NCI-H187 treated with DMSO at 0.1 percent for 48 hours (cell line): ENCODE data around the gene PPIL1.

ENCODE experiments used
- DNase-seq: peaks from one replicate; lab custom pipeline; 2025; lab: John Stamatoyannopoulos, UW

PPIL1 gene

GRCh38 chr6:36888654-36889481 lies 14.3 kb upstream of the PPIL1 start:
- DNase-seq, result no peak

DNA sequence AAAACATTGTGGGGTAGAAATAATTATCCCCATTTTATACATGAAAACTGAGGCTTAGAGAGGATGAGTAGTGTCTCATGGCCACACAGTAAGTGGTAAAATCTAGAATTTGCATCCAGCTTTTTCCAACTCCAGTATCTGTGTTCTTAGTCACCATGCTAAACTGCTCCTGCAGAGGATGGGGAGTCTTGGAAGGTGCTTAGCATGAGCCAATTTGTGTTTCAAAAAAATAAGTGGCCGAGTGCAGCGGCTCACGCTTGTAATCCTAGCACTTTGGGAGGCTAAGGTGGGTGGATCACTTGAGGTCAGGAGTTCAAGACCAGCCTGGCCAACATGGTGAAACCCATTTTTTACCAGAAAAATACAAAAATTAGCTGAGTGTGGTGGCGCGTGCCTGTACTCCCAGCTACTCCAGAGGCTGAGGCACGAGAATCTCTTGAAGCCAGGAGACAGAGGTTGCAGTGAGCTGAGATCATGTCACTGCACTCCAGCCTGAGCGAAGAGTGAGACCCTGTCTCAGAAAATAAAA lies 13.6 kb upstream of the PPIL1 start:
- DNase-seq, result no peak

DNA sequence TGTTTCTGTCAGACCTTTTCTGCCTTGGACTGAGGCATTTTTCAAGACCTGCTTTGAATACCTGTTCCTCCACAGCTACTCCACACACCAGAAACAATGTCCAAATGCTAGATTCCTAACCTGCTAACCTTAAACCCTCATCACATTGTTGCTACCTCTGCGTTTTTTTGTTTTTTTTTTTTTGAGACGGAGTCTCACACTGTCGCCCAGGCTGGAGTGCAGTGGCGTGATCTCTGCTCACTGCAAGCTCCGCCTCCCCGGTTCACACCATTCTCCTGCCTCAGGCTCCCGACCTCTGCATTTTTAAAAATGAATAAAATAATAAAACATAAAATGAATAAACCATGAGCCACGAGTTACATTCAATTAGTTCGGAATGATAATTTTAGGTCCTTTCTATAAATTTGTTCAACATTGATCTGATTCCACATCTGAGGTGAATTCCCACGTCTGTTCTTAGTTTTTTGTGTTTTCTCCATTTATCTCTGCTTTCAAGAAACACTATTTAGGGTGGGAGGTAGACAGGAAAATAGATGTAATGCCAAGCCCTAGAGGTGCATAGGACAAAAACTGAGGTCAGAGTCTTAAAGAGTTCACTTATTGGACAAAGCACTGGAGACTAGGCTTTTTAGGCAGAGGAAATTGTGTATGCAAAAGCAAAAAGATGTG lies 12.5 kb upstream of the PPIL1 start:
- DNase-seq, result no peak

DNA sequence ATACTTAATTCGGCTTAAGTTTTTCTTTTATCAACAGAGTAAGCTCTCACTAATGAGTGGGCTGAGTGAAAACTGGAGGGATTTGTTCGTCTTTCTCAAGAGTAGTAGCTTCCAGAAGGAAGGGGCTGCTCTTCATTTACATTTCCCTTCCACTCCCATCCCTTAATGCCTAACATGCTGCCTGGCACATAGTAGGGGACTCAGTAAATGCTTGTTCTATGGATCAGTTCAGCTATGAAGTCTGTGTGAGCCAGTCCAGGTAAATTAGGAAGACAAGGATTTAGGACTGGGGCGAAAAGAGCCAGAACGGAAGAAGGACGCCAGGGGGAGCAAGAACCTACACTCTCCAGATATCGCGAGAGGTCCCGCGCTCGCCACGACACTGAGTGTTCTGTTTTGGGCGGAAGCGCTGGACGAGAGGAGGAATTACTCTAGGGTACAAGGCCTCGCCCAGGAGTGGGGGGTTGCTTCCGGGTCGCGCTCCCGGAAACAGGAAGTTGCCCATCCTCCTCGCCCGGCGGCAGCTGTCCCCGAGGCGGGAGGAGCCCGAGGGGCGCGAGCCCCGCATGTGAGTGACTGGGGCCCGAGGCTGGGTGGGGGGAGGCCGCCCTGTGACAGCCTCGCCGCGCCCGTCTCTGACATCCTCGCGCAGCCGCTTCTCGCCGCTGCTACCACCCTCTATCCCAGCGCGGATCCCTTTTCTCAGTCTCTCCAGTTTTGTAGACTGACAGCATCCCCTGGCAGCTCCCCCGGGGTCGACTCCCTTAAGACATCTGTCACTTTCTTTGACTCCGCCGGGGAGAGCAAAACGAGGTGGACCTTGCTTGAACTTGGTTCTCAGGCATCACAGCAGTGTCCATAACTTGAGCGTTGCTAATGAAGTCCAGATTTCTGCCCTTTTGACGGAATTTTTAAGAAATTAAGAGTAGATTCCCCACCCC lies 11.1 kb upstream of the PPIL1 start, which contains the start of gene C6orf89:
Gene C6orf89 (plus strand): TSS at position 492 of the 941 bp plus-strand sequence. CDS start 13,493 bp downstream, outside the sequence.
- DNase-seq, result peak; percentile 94

- DNase-seq, result no peak
Observed at GRCh38 chr6:36884610-36885009, 10.0 kb upstream of the PPIL1 start.

DNA sequence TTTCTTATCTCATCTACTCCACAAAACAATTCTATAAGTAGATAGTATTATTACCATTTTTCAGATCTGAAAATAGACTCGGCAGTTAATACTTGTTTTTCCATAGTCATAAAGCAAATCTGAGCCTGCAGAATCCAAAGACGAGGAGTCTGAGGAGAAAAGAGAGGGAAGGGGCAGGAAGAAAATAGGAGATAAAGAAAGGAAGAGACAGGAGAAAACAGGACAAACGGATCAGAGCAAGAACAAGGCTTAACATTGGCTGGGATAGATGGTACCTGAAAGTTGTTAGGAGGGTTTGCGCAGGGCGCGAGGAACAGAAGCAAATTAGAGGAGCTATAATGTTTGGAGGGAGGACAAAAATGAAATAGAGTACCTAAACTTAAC lies 639 bp upstream of the PPIL1 start:
- no peak for DNase-seq

- no peak for DNase-seq
Observed at GRCh38 chr6:36873612-36874442, 776 bp downstream of the PPIL1 start.

DNA sequence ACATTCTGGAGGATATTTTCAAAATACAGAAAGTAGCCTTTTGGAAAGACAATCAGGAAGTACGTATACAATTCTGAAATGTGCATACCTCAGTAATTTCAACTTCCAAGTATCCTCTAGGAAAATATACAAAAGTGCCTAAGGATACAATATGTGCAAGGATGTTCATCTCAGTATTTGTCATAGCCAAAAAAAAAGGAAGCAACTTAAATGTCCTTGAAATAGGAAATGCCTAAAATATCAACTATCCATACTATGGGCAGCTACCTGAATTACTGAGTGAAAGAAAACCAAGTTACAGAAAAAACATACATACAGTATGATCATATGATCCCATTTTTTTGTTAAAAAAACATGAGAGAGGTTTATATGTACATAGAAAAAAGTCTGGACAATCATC lies 1.5 kb downstream of the PPIL1 start:
- no peak for DNase-seq

DNA sequence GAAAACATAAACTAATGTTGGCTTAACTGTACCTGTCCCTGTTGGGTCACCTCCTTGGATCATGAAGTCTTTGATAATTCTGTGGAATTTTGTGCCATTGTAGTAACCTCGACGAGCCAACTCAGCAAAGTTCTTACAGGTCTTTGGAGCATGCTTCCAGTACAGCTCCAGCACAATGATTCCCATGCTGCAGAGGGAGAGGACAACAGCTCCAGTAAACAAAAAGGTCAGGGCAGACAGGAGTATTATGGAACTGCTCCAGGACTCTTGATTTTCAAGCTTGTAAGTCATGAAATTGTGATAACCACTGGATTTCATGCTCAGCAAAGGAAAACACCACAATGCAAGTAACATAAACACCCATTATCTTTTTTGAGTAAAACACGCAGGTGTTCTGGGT lies 2.9 kb downstream of the PPIL1 start:
- DNase-seq, result no peak

GRCh38 chr6:36867471-36868224 lies 7.0 kb downstream of the PPIL1 start:
- peak; percentile 55 for DNase-seq

- no peak for DNase-seq
Observed at GRCh38 chr6:36865835-36866234, 8.8 kb downstream of the PPIL1 start.

DNA sequence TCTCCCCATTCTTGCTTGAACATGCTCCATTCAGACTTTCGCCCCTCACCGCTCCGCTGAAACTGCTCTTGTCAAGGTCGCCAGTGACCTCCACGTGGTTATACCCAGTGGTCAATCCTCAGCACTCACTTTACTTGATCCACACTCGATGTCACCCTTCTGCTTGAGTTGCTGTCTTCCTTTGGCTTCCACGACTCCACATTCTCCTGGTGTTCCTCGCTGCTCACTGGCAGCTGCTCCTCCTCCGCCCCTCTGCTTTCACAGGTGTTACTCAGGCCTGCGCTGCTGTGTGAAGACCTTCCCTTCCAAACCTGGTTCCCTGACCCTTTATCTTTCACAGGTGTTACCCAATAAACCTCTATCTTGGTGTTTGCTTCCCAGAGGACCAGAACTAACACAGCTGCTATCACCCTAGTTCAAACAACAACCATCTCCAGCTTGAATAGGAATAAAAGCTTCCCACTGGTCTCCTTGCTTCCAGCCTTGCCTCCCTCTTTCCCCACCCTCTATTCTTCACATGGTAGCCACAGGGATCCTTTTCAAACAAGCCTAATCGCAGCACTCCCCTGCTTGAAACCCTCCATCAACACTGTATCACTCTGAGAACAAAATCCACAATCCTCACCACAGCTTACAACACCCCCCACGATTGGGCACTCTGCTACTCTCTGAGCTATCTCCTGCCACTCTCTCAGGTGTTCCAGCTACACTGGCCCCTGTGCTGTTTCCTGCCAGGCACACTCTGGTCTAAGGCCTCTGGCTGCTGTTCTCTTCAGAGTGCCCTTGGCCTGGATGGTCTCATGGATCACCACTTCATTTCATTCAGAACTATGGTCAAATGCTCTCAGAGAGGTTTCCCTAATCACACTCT lies 10.7 kb downstream of the PPIL1 start:
- peak; percentile 20 for DNase-seq

DNA sequence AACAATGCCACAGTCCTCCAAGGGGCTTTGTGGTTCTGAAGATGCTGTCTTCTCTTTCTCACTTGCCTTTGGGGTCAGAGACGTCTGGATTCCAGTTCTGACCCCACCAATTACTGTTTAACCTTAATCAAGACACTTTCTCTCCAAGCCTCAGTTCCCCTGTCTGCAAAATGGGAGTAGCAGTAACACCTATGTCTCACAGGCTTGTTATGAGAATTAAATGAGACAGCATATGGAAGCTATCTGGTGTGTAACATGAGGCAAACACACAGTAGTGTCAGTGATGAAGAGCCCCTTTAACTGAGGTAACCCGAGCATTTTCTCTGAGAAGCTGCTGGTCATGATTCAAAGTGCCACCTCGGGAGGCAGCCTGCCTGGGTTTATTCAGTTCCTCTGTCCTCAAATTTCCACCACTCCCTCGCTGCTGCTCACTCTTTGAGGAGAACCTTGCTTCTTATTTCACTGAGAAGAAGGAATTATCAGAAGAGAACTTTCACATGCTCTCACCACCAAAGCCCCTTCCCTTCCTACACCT lies 11.7 kb downstream of the PPIL1 start:
- no peak for DNase-seq

- no peak for DNase-seq
Observed at GRCh38 chr6:36862164-36862847, 12.3 kb downstream of the PPIL1 start.

GRCh38 chr6:36860126-36860525 lies 14.5 kb downstream of the PPIL1 start:
- no peak for DNase-seq

- DNase-seq, result no peak
Observed at GRCh38 chr6:36858407-36858981, 16.1 kb downstream of the PPIL1 start.

DNA sequence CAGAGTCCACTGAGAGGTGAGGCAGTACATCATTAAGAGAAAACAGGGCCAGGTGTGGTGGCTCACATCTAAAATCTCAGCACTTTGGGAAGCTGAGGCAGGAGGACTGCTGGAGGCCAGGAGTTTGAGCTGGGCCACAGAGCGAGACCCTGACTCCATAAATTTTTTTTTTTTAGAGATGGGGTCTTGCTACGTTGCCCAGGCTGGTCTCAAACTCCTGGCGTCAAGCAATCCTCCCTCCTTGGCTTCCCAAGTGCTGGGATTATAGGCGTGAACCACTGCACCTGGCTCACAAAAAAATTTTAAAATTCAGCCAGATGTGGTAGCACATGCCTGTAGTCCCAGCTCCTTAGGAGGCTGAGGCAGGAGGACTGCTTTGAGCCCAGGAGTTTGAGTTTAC lies 17.3 kb downstream of the PPIL1 start:
- DNase-seq, result no peak

- DNase-seq, result no peak
Observed at GRCh38 chr6:36856277-36856676, 18.3 kb downstream of the PPIL1 start.
